ENCODE measurements around the gene MAP3K9.

Gene MAP3K9

GRCh38 chr14:70716483-70716882 is 92.8 kb downstream of the MAP3K9 start:
- H3K27me3 ChIP-seq (replicated peaks; ENCODE audit: insufficient read depth, low read length), result no peaks in the 10 kb centered on the region
- H3K9me2 ChIP-seq (replicated peaks; ENCODE audit: insufficient read depth, low read length), result no peaks in the 10 kb centered on the region
- DNase-seq, result no peak
- no peaks in the 10 kb centered on the region for H3K4me1 ChIP-seq (ENCODE audit: low read length)
- no peaks in the 10 kb centered on the region for H3K9me3 ChIP-seq (replicated peaks; ENCODE audit: insufficient read depth, low read length)
- no peaks in the 10 kb centered on the region for H4K20me1 ChIP-seq (ENCODE audit: insufficient read depth, low read length)
- H3K27ac ChIP-seq (ENCODE audit: low read length), result no peak overlapping the region
- H2AFZ ChIP-seq (ENCODE audit: low read length), result no peak overlapping the region
- TF ChIP-seq EZH2 (optimal IDR thresholded peaks at IDR 0.05; ENCODE audit: low read depth, low read length) (no peak), EZH2phosphoT487 (IDR thresholded peaks at IDR 0.05; ENCODE audit: low read length) (no peak), CTCF (IDR thresholded peaks at IDR 0.05; ENCODE audit: low read length) (no peak)
- H3F3A ChIP-seq (ENCODE audit: insufficient read depth, low read length), result no peaks in the 10 kb centered on the region
- H3K4me2 ChIP-seq (ENCODE audit: low read depth, low read length), result no peak overlapping the region
- H3K9ac ChIP-seq (ENCODE audit: low read length), result no peak overlapping the region
- H3K36me3 ChIP-seq (replicated peaks; ENCODE audit: insufficient read depth, low read length), result no peaks in the 10 kb centered on the region
- H3K4me3 ChIP-seq (ENCODE audit: low read length), result no peak overlapping the region
- no peaks in the 10 kb centered on the region for H3K79me2 ChIP-seq (ENCODE audit: low read length)

GRCh38 chr14:70714055-70714550 is 95.2 kb downstream of the MAP3K9 start:
- Histone ChIP-seq H3K9me3 (replicated peaks; ENCODE audit: insufficient read depth, low read length) (no peaks in the 10 kb centered on the region), H3K27ac (ENCODE audit: low read length) (no peak overlapping the region), H3K27me3 (replicated peaks; ENCODE audit: insufficient read depth, low read length) (no peaks in the 10 kb centered on the region), H3K4me1 (ENCODE audit: low read length) (no peaks in the 10 kb centered on the region), H3K36me3 (replicated peaks; ENCODE audit: insufficient read depth, low read length) (no peaks in the 10 kb centered on the region), H3K4me3 (ENCODE audit: low read length) (no peak overlapping the region), H2AFZ (ENCODE audit: low read length) (no peak overlapping the region), H3K9ac (ENCODE audit: low read length) (no peak overlapping the region), H3K9me2 (replicated peaks; ENCODE audit: insufficient read depth, low read length) (no peaks in the 10 kb centered on the region), H4K20me1 (ENCODE audit: insufficient read depth, low read length) (no peaks in the 10 kb centered on the region), H3F3A (ENCODE audit: insufficient read depth, low read length) (no peaks in the 10 kb centered on the region), H3K4me2 (ENCODE audit: low read depth, low read length) (no peak overlapping the region), H3K79me2 (ENCODE audit: low read length) (no peaks in the 10 kb centered on the region)
- TF ChIP-seq CTCF (IDR thresholded peaks at IDR 0.05; ENCODE audit: low read length) (peak; percentile 48), EZH2 (optimal IDR thresholded peaks at IDR 0.05; ENCODE audit: low read depth, low read length) (no peak), EZH2phosphoT487 (IDR thresholded peaks at IDR 0.05; ENCODE audit: low read length) (no peak)
- peak; percentile 13 for DNase-seq

GRCh38 chr14:70713511-70713916 is 95.8 kb downstream of the MAP3K9 start:
- H3K4me3 ChIP-seq (ENCODE audit: low read length), result no peak overlapping the region
- DNase-seq, result no peak
- no peaks in the 10 kb centered on the region for H3K36me3 ChIP-seq (replicated peaks; ENCODE audit: insufficient read depth, low read length)
- no peaks in the 10 kb centered on the region for H3K9me2 ChIP-seq (replicated peaks; ENCODE audit: insufficient read depth, low read length)
- H2AFZ ChIP-seq (ENCODE audit: low read length), result no peak overlapping the region
- H3K4me2 ChIP-seq (ENCODE audit: low read depth, low read length), result no peak overlapping the region
- no peaks in the 10 kb centered on the region for H3K9me3 ChIP-seq (replicated peaks; ENCODE audit: insufficient read depth, low read length)
- H3K9ac ChIP-seq (ENCODE audit: low read length), result no peak overlapping the region
- H3F3A ChIP-seq (ENCODE audit: insufficient read depth, low read length), result no peaks in the 10 kb centered on the region
- no peaks in the 10 kb centered on the region for H3K27me3 ChIP-seq (replicated peaks; ENCODE audit: insufficient read depth, low read length)
- H4K20me1 ChIP-seq (ENCODE audit: insufficient read depth, low read length), result no peaks in the 10 kb centered on the region
- no peak overlapping the region for H3K27ac ChIP-seq (ENCODE audit: low read length)
- TF ChIP-seq CTCF (IDR thresholded peaks at IDR 0.05; ENCODE audit: low read length) (no peak), EZH2phosphoT487 (IDR thresholded peaks at IDR 0.05; ENCODE audit: low read length) (no peak), EZH2 (optimal IDR thresholded peaks at IDR 0.05; ENCODE audit: low read depth, low read length) (no peak)
- no peaks in the 10 kb centered on the region for H3K79me2 ChIP-seq (ENCODE audit: low read length)
- no peaks in the 10 kb centered on the region for H3K4me1 ChIP-seq (ENCODE audit: low read length)
